Keratinocyte (primary cell): ENCODE measurements around the gene PITPNM3. TPM values are rescaled to one million over a fixed set of nuclear protein-coding genes. Genes with fewer than 3 reads are reported as not detected.
A peak's percentile ranks its signal among the peaks of the same experiment; 100 is the strongest.

ENCODE experiments used
- DNase-seq: peaks from one replicate; pipeline ENCODE4 v3.0.0-alpha.2; 2011; ENCODE audit warnings: low read depth, missing footprints, low spot score
- FAIRE-seq: peaks from 2 replicates; lab custom pipeline; 2011; peaks lifted over from hg19 to GRCh38; lab: Jason Lieb, UNC
- H2AFZ ChIP-seq: 2 replicates; pipeline ENCODE4 v1.6.0; 2012; ENCODE audit warnings: low read length, control low read depth, inconsistent platforms; ENCODE audit not compliant: control insufficient read depth
- H3K27ac ChIP-seq: 2 replicates; pipeline ENCODE4 v1.5.1; 2011; ENCODE audit warnings: low read length; ENCODE audit not compliant: control insufficient read depth, insufficient read depth
- H3K27me3 ChIP-seq: 3 replicates; pipeline ENCODE4 v1.6.0; 2011; ENCODE audit warnings: low read length; ENCODE audit not compliant: control insufficient read depth, insufficient read depth; ENCODE audit errors: extremely low read depth
- H3K36me3 ChIP-seq, 2 experiments: 2 replicates in 1 of 2; 3 replicates in 1 of 2; pipeline ENCODE4 v1.5.1; 2011; ENCODE audit warnings: low read length in 2 of 2, mild to moderate bottlenecking in 1 of 2; ENCODE audit not compliant: control insufficient read depth in 2 of 2, insufficient read depth in 2 of 2; ENCODE audit errors: extremely low read depth in 1 of 2
- H3K4me1 ChIP-seq: 3 replicates; pipeline ENCODE4 v1.5.1; 2011; ENCODE audit warnings: low read length; ENCODE audit not compliant: control insufficient read depth, insufficient read depth; ENCODE audit errors: extremely low read depth
- H3K4me2 ChIP-seq: 3 replicates; pipeline ENCODE4 v1.6.0; 2011; ENCODE audit warnings: low read depth, low read length; ENCODE audit not compliant: control insufficient read depth, insufficient read depth; ENCODE audit errors: extremely low read depth
- H3K4me3 ChIP-seq, 3 experiments: fragments of 200-600 bp in 1 of 3; sonication (generic) in 1 of 3; 2 replicates in 2 of 3; 3 replicates in 1 of 3; pipeline ENCODE4 v1.5.1; 2011 to 2016; ENCODE audit warnings: low read length in 3 of 3, mild to moderate bottlenecking in 3 of 3, control low read depth in 2 of 3, inconsistent platforms in 1 of 3, low read depth in 1 of 3, mixed read lengths in 1 of 3, mixed run types in 1 of 3, moderate library complexity in 1 of 3; ENCODE audit not compliant: control insufficient read depth in 2 of 3, insufficient read depth in 2 of 3; ENCODE audit errors: extremely low read depth in 1 of 3
- H3K79me2 ChIP-seq: 2 replicates; pipeline ENCODE4 v1.6.0; 2012; ENCODE audit warnings: low read length; ENCODE audit not compliant: control insufficient read depth, insufficient read depth
- H3K9ac ChIP-seq: 3 replicates; pipeline ENCODE4 v1.6.0; 2011; ENCODE audit warnings: low read length; ENCODE audit not compliant: control insufficient read depth, insufficient read depth; ENCODE audit errors: extremely low read depth
- H3K9me1 ChIP-seq: 3 replicates; pipeline ENCODE4 v1.6.0; 2011; ENCODE audit warnings: low read length; ENCODE audit not compliant: control insufficient read depth, insufficient read depth; ENCODE audit errors: extremely low read depth
- H3K9me3 ChIP-seq: 2 replicates; pipeline ENCODE4 v1.5.1; 2012; ENCODE audit warnings: low read depth, low read length; ENCODE audit not compliant: control insufficient read depth
- H4K20me1 ChIP-seq: 3 replicates; pipeline ENCODE4 v1.6.0; 2011; ENCODE audit warnings: low read length; ENCODE audit not compliant: control insufficient read depth, insufficient read depth; ENCODE audit errors: extremely low read depth
- EZH2 ChIP-seq: IDR thresholded peaks from one replicate; pipeline ENCODE4 v1.6.1; 2012; ENCODE audit warnings: inconsistent platforms, mild to moderate bottlenecking, low read length, moderate library complexity
- dilution Hi-C: fragments of 300-500 bp; cut with MboI; formaldehyde crosslinking; loops from one replicate; pipeline ENCODE4 v1.7.0; 2020; ENCODE audit warnings: low sequenced_read_pairs; ENCODE audit not compliant: extremely low pct_ligation_motif_present
- polyA plus RNA-seq, 5 experiments: library from polyadenylated mRNA; depleted of rRNA in 3 of 5; stranded (reverse) in 3 of 5; stranded (forward) in 1 of 5; unstranded in 1 of 5; fragments of >200 nt; gene quantifications; 1 replicate in 1 of 5; 2 replicates in 3 of 5; 3 replicates in 1 of 5; pipeline versions ENCODE4 v1.2.1 to v1.2.3, GENCODE V29; 2011 to 2012; ENCODE audit warnings: missing spikeins in 2 of 5, low read depth in 1 of 5, low replicate concordance in 1 of 5
- TF ChIP-seq, protein P1 (sequence below), 3 experiments: IDR thresholded peaks in 1 of 3; conservative IDR thresholded peaks in 1 of 3; optimal IDR thresholded peaks in 1 of 3; 2 replicates in 2 of 3; 3 replicates in 1 of 3; pipeline versions ENCODE3 to v1.5.1; 2011; ENCODE audit warnings: low read length in 3 of 3, mild to moderate bottlenecking in 3 of 3, moderate library complexity in 2 of 3, control low read depth in 1 of 3, inconsistent platforms in 1 of 3; ENCODE audit not compliant: insufficient read depth in 2 of 3; ENCODE audit errors: extremely low read depth in 1 of 3

Gene PITPNM3
- polyA plus RNA-seq, 1 donor (not counting 4 experiments of a cell fraction or from before 2014, with no cell fraction given), result 7.7 TPM

DNA sequence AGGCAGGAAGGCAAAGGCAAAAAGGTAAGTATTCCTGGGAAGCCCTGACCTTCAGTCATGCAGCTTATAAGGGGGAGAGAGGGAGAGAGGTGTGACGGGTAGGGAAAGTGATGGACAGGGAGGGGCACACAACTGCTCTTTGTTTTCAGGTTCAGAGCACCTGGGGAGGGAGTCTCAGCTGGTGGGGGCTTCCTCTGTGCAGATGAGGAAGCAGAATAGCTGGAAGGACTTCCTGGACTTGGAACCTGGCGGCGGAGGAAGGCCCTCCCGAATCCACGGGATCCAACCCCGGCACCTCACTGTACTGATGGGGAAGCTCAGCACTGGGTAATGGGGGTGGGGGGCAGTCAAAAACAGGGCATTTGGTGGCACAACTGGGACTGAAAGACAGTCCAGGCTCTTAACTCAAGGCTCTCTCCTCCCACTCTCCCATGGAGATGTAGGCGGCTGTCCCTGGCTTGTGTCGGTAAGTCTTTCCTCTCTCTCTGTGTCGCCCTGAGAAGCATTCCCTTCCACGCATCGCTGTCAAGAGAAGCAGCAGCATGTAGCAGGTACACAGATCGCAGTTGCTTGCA lies 11.9 kb upstream of the PITPNM3 start:
- H3K4me1 ChIP-seq, result peaks cover 20% of the 10 kb centered on the region
- no peaks in the 10 kb centered on the region for H3K9me1 ChIP-seq
- no peaks in the 10 kb centered on the region for H4K20me1 ChIP-seq
- no peaks in the 10 kb centered on the region for H3K9me3 ChIP-seq
- no peak for TF ChIP-seq EZH2
- TF ChIP-seq, protein P1, sequence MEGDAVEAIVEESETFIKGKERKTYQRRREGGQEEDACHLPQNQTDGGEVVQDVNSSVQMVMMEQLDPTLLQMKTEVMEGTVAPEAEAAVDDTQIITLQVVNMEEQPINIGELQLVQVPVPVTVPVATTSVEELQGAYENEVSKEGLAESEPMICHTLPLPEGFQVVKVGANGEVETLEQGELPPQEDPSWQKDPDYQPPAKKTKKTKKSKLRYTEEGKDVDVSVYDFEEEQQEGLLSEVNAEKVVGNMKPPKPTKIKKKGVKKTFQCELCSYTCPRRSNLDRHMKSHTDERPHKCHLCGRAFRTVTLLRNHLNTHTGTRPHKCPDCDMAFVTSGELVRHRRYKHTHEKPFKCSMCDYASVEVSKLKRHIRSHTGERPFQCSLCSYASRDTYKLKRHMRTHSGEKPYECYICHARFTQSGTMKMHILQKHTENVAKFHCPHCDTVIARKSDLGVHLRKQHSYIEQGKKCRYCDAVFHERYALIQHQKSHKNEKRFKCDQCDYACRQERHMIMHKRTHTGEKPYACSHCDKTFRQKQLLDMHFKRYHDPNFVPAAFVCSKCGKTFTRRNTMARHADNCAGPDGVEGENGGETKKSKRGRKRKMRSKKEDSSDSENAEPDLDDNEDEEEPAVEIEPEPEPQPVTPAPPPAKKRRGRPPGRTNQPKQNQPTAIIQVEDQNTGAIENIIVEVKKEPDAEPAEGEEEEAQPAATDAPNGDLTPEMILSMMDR (optimal IDR thresholded peaks at IDR 0.05 in 1 of 3, IDR thresholded peaks at IDR 0.05 in 1 of 3, conservative IDR thresholded peaks at IDR 0.05 in 1 of 3; ENCODE audit: extremely low read depth in 1 of 3, insufficient read depth in 2 of 3, low read length in 3 of 3), result no peak
- dilution Hi-C loops, result no loop called here
- H3K27me3 ChIP-seq, result no peaks in the 10 kb centered on the region
- DNase-seq (no peak), FAIRE-seq (peak; percentile 71)
- H3K27ac ChIP-seq, result peak overlapping the region; percentile 97
- H3K36me3 ChIP-seq, result no peaks in the 10 kb centered on the region
- peak overlapping the region in 2 of 3 experiments; percentile 18 to 63 for H3K4me3 ChIP-seq
- peak overlapping the region; percentile 91 for H3K4me2 ChIP-seq
- H2AFZ ChIP-seq, result peak overlapping the region; percentile 79
- H3K79me2 ChIP-seq, result no peaks in the 10 kb centered on the region
- H3K9ac ChIP-seq, result peak overlapping the region; percentile 70

DNA sequence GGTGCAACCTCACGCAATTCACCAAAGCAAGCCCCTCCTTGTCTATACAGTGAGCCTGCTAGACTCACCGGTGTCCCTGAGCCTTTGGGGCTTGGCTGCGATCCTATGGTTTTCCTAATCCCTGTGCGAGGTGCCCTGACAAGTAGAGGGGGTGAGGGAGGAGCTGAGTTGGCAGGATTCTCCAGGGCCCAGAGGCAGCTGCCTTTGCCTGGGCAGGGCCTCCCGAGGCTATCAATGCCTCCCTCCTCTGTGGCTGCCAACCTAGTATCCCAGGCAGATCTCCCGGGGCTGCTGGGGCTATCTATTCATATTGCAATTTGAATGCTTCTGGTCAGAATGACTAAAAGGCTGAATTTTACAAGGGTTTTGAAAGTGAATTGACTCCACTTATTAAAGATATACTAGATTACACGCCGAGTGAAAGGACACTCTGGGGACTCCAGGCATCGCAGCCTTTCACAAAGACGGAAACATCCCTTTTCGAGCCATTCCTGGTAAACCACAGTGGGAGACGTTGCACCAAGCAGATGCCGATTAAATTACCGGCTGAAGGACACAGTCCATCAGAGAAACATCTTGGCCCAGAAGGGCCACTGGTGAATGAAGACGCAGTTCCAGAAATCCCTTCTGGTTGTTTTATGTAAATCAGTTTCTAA lies 11.3 kb upstream of the PITPNM3 start:
- TF ChIP-seq, protein P1 (optimal IDR thresholded peaks at IDR 0.05 in 1 of 3, IDR thresholded peaks at IDR 0.05 in 1 of 3, conservative IDR thresholded peaks at IDR 0.05 in 1 of 3; ENCODE audit: extremely low read depth in 1 of 3, insufficient read depth in 2 of 3, low read length in 3 of 3), result peak in 2 of 3 experiments; percentile 24 to 26
- TF ChIP-seq EZH2, result no peak
- Histone ChIP-seq H3K4me3 (peak overlapping the region in 2 of 3 experiments; percentile 18 to 63), H3K4me1 (peaks cover 20% of the 10 kb centered on the region), H3K27ac (peak overlapping the region; percentile 97), H4K20me1 (no peaks in the 10 kb centered on the region), H3K27me3 (no peaks in the 10 kb centered on the region), H2AFZ (peak overlapping the region; percentile 79), H3K9me1 (no peaks in the 10 kb centered on the region), H3K36me3 (no peaks in the 10 kb centered on the region), H3K9me3 (no peaks in the 10 kb centered on the region), H3K4me2 (peak overlapping the region; percentile 91), H3K79me2 (no peaks in the 10 kb centered on the region), H3K9ac (peak overlapping the region; percentile 77)
- DNase-seq (no peak), FAIRE-seq (peak; percentile 97)
- dilution Hi-C loops, result no loop called here
